GM19240 (cell line): ENCODE measurements around the gene PLCXD3.
"Not testable (repeated sequence)": the region's sequence is repeated elsewhere in the genome, so short reads cannot be mapped to it uniquely, and the experiment has no call there.

Experiments
- DNase-seq: peaks from one replicate; pipeline ENCODE4 v3.0.0; 2011; ENCODE audit warnings: low spot score; ENCODE audit not compliant: insufficient read length

The PLCXD3 gene

GRCh38 chr5:41493490-41494126 is 16.8 kb downstream of the PLCXD3 start:
- not testable (repeated sequence) for DNase-seq

GRCh38 chr5:41485533-41485932 is 24.9 kb downstream of the PLCXD3 start:
- no peak for DNase-seq

- DNase-seq = no peak
These were observed 27.7 kb downstream of the PLCXD3 start for GRCh38 chr5:41482715-41483114.

GRCh38 chr5:41482173-41482572 is 28.2 kb downstream of the PLCXD3 start:
- no peak for DNase-seq

GRCh38 chr5:41471571-41472208 is 38.7 kb downstream of the PLCXD3 start:
- not testable (repeated sequence) for DNase-seq

- DNase-seq = no peak
These were observed 44.8 kb downstream of the PLCXD3 start for GRCh38 chr5:41465493-41466171.

- no peak for DNase-seq
These were observed 50.8 kb downstream of the PLCXD3 start for GRCh38 chr5:41459557-41459956.

GRCh38 chr5:41457094-41457493 is 53.3 kb downstream of the PLCXD3 start:
- DNase-seq = no peak

- DNase-seq = no peak
These were observed 57.9 kb downstream of the PLCXD3 start for GRCh38 chr5:41452506-41452905.

- DNase-seq = no peak
These were observed 62.5 kb downstream of the PLCXD3 start for GRCh38 chr5:41447650-41448510.

- no peak for DNase-seq
These were observed 64.4 kb downstream of the PLCXD3 start for GRCh38 chr5:41445937-41446563.

GRCh38 chr5:41435276-41435675 is 75.1 kb downstream of the PLCXD3 start:
- DNase-seq = no peak

- DNase-seq = no peak
These were observed 76.7 kb downstream of the PLCXD3 start for GRCh38 chr5:41433552-41434181.

GRCh38 chr5:41432481-41433253 is 77.7 kb downstream of the PLCXD3 start:
- DNase-seq = no peak

GRCh38 chr5:41427505-41427904 is 82.9 kb downstream of the PLCXD3 start:
- DNase-seq = no peak

- DNase-seq = no peak
These were observed 84.7 kb downstream of the PLCXD3 start for GRCh38 chr5:41425736-41426135.

- no peak for DNase-seq
These were observed 89.8 kb downstream of the PLCXD3 start for GRCh38 chr5:41420492-41421067.

GRCh38 chr5:41418220-41419031 is 92.0 kb downstream of the PLCXD3 start:
- DNase-seq = no peak

GRCh38 chr5:41416336-41416735 is 94.1 kb downstream of the PLCXD3 start:
- no peak for DNase-seq
